ENCODE data around the gene FLVCR2. TPM values are rescaled to one million over a fixed set of nuclear protein-coding genes. Genes with fewer than 3 reads are reported as not detected.
"Not testable (repeated sequence)": the region's sequence is repeated elsewhere in the genome, so short reads cannot be mapped to it uniquely, and the experiment has no call there.

The FLVCR2 gene
- total RNA-seq, 1 donor from 2014 or later, result 1.7 TPM

- Mint-ChIP-seq H3K9me3 (ENCODE audit: low read depth) (no peaks in the 10 kb centered on the region), H3K27ac (ENCODE audit: unreplicated experiment) (no peak overlapping the region), H3K4me1 (ENCODE audit: low read depth) (peaks cover 3% of the 10 kb centered on the region), H3K36me3 (ENCODE audit: low read depth) (peaks cover 22% of the 10 kb centered on the region), H3K27me3 (ENCODE audit: low read depth) (no peaks in the 10 kb centered on the region), H3K4me3 (ENCODE audit: unreplicated experiment) (no peak overlapping the region)
- DNase-seq (ENCODE audit: low spot score), result no peak
- TF ChIP-seq CTCF (IDR thresholded peaks at IDR 0.05), result no peak
These were observed 107.5 kb downstream of the FLVCR2 start for GRCh38 chr14:75685910-75686309.

GRCh38 chr14:75689012-75689411 is 110.6 kb downstream of the FLVCR2 start:
- Mint-ChIP-seq H3K9me3 (ENCODE audit: low read depth) (no peaks in the 10 kb centered on the region), H3K4me1 (ENCODE audit: low read depth) (peaks cover 3% of the 10 kb centered on the region), H3K36me3 (ENCODE audit: low read depth) (peaks cover 26% of the 10 kb centered on the region), H3K27ac (ENCODE audit: unreplicated experiment) (no peak overlapping the region), H3K27me3 (ENCODE audit: low read depth) (no peaks in the 10 kb centered on the region), H3K4me3 (ENCODE audit: unreplicated experiment) (no peak overlapping the region)
- TF ChIP-seq CTCF (IDR thresholded peaks at IDR 0.05), result no peak
- DNase-seq (ENCODE audit: low spot score), result no peak

- no peak for DNase-seq (ENCODE audit: low spot score)
- H3K36me3 Mint-ChIP-seq (ENCODE audit: low read depth), result peaks cover 29% of the 10 kb centered on the region
These were observed 111.6 kb downstream of the FLVCR2 start for GRCh38 chr14:75690010-75690409.

GRCh38 chr14:75695025-75695424 is 116.6 kb downstream of the FLVCR2 start:
- not testable (repeated sequence) for H3K4me3 Mint-ChIP-seq (ENCODE audit: unreplicated experiment); H3K9me3 Mint-ChIP-seq (ENCODE audit: low read depth); H3K27me3 Mint-ChIP-seq (ENCODE audit: low read depth); H3K27ac Mint-ChIP-seq (ENCODE audit: unreplicated experiment); DNase-seq (ENCODE audit: low spot score); H3K4me1 Mint-ChIP-seq (ENCODE audit: low read depth)
- H3K36me3 Mint-ChIP-seq (ENCODE audit: low read depth), result peaks cover 44% of the 10 kb centered on the region

More at GRCh38 chr14:75690010-75690409, 111.6 kb downstream of the FLVCR2 start:
- H3K27me3 Mint-ChIP-seq (ENCODE audit: low read depth), result no peaks in the 10 kb centered on the region
- TF ChIP-seq CTCF (IDR thresholded peaks at IDR 0.05), result no peak
- H3K4me1 Mint-ChIP-seq (ENCODE audit: low read depth), result no peaks in the 10 kb centered on the region
- no peak overlapping the region for H3K4me3 Mint-ChIP-seq (ENCODE audit: unreplicated experiment)
- H3K27ac Mint-ChIP-seq (ENCODE audit: unreplicated experiment), result no peak overlapping the region
- H3K9me3 Mint-ChIP-seq (ENCODE audit: low read depth), result peaks cover 4% of the 10 kb centered on the region

GRCh38 chr14:75697386-75697785 is 119.0 kb downstream of the FLVCR2 start:
- peaks cover 4% of the 10 kb centered on the region for H3K9me3 Mint-ChIP-seq (ENCODE audit: low read depth)
- H3K27me3 Mint-ChIP-seq (ENCODE audit: low read depth), result no peaks in the 10 kb centered on the region
- H3K27ac Mint-ChIP-seq (ENCODE audit: unreplicated experiment), result no peak overlapping the region
- H3K36me3 Mint-ChIP-seq (ENCODE audit: low read depth), result peaks cover 38% of the 10 kb centered on the region
- TF ChIP-seq CTCF (IDR thresholded peaks at IDR 0.05), result no peak
- H3K4me1 Mint-ChIP-seq (ENCODE audit: low read depth), result peaks cover 8% of the 10 kb centered on the region
- no peak overlapping the region for H3K4me3 Mint-ChIP-seq (ENCODE audit: unreplicated experiment)
- no peak for DNase-seq (ENCODE audit: low spot score)

Other genes starting within 250 kb of the FLVCR2 start
- 25.9 to 78.0 TPM (median 72.2 TPM) in 3 replicates for gene JDP2, start 150.6 kb upstream of the FLVCR2 start, total RNA-seq
- gene BATF, start 56.2 kb upstream of the FLVCR2 start, total RNA-seq, result not detected in 3 replicates
- gene ERG28, start 82.3 kb downstream of the FLVCR2 start, total RNA-seq, result 15.5 to 20.4 TPM (median 16.7 TPM) in 3 replicates
- gene TTLL5, start 82.6 kb downstream of the FLVCR2 start, total RNA-seq, result 22.1 to 39.2 TPM (median 28.4 TPM) in 3 replicates

Data from chondrocyte (in vitro differentiated cells).